ENCODE data around the gene MYO5A.

The MYO5A gene

DNA sequence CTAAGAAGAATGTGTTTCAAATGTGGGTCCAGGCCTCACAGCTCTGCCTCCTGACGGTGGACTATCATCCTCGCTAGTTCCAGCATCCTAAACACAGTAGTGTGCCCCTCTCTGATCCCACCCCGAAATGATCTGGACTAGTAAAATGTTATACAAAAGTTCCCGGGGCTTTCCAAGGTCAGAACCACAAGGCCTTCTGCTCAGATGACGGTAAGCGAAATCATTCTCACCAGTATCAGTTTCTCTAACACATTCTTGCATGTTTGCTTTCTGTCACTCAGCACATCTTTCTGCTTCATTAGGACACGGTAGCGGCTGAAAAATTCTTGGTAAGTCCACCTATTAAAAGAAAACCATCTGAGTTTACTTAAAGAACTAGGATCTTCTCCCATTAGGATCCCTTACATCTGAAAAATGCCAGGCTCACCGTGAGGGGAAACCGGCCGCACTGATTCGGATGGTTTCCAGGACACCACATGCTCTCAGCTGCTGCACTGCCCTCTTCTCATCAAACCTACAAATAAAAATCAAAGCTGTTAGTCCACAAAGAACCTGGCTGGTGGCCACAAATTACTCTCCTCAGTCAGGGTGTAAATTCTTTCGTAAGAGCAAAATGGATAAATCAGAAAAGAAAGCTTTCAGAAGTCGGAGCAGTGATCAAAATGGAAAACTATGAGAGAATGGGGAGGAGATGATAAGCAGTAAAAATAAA is 149.1 kb downstream of the MYO5A start:
- Histone ChIP-seq H3K9ac (ENCODE audit: low read depth, low read length) (no peak overlapping the region), H3K4me1 (ENCODE audit: control insufficient read depth, insufficient read depth, low read length) (peaks cover 8% of the 10 kb centered on the region), H3K27me3 (ENCODE audit: control insufficient read depth, insufficient read depth, low read length) (no peaks in the 10 kb centered on the region), H3K36me3 (ENCODE audit: insufficient read depth, low read length) (peaks cover 44% of the 10 kb centered on the region), H3K9me3 (replicated peaks; ENCODE audit: low read length) (no peaks in the 10 kb centered on the region), H3K4me2 (ENCODE audit: low read length) (no peak overlapping the region), H3K4me3 (ENCODE audit: low read length) (no peak overlapping the region)

DNA sequence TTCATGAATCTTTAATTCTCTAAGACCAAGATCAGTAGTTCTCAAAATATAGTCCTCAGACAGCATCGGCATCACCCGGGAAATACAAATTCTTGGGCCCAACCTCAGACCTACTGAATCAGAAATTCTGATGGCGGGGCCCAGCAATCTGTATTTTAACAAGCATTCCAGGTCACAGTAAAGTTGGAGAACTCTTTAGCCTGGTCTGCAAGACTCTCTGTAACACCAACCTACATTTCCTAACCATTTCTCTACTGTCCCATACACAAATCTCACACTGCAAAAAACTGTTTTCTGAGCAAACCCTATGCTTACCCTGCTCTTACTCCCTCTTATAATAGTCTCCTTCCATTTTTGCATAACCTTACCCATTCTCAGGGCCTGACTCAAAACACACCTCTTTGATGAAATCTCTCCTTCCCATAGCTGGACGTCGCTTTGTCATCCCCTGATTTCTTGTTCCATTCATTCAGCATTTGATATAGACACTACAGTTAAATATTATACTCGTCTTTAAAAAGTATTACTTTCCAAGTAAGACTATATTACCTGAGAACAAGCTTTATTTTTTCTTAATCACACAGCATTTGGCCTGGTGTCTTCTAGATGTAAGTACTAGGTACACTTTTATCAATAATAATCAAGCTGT is 149.8 kb downstream of the MYO5A start:
- peaks cover 48% of the 10 kb centered on the region for H3K36me3 ChIP-seq (ENCODE audit: insufficient read depth, low read length)

DNA sequence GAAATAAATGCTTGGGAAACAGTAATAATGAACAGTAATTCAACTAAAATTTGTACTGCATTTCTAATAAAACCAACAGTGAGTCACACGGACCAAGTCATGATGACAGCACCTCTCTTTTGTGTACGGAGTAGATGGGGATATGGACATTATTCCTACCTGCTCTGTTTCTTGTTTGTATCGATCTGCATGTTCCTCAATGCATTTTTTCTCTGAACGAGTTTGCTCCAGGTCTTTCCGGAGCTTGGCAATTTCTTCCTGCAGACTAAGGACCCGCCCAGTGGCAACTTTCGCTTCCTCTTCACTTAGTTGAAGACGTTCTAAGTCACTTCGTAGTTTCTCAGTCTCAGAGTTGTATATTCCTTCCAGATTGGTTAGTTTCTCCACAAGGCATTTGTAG is 158.7 kb downstream of the MYO5A start:
- Histone ChIP-seq H3K9me3 (replicated peaks; ENCODE audit: low read length) (no peaks in the 10 kb centered on the region), H3K4me3 (ENCODE audit: low read length) (no peak overlapping the region), H3K9ac (ENCODE audit: low read depth, low read length) (no peak overlapping the region), H3K27me3 (ENCODE audit: control insufficient read depth, insufficient read depth, low read length) (no peaks in the 10 kb centered on the region), H3K36me3 (ENCODE audit: insufficient read depth, low read length) (peaks cover 52% of the 10 kb centered on the region), H3K4me2 (ENCODE audit: low read length) (no peak overlapping the region), H3K4me1 (ENCODE audit: control insufficient read depth, insufficient read depth, low read length) (peaks cover 3% of the 10 kb centered on the region)

More for the DNA sequence above, 149.8 kb downstream of the MYO5A start:
- no peaks in the 10 kb centered on the region for H3K27me3 ChIP-seq (ENCODE audit: control insufficient read depth, insufficient read depth, low read length)
- no peak overlapping the region for H3K9ac ChIP-seq (ENCODE audit: low read depth, low read length)
- H3K4me3 ChIP-seq (ENCODE audit: low read length), result no peak overlapping the region
- H3K4me1 ChIP-seq (ENCODE audit: control insufficient read depth, insufficient read depth, low read length), result peaks cover 8% of the 10 kb centered on the region
- no peaks in the 10 kb centered on the region for H3K9me3 ChIP-seq (replicated peaks; ENCODE audit: low read length)
- no peak overlapping the region for H3K4me2 ChIP-seq (ENCODE audit: low read length)

DNA sequence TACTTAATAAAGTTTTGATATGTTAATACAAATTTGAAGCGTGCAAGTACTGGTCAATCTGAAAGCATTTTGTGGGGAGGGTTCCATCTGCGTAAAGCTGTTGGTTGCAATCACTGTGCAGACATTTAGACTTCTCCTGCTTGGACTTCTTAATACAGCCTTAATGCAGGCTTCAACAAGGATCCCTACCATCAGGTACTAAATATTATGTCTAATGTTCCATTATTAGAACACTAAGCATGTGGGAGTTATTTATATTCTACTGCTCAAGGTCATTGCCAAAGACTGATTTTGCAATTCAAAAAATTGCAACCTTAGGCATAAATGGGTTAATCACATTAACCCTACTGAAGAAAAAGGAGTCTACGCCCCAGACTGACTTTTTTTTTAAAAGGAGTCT is 159.2 kb downstream of the MYO5A start:
- Histone ChIP-seq H3K9ac (ENCODE audit: low read depth, low read length) (no peak overlapping the region), H3K9me3 (replicated peaks; ENCODE audit: low read length) (no peaks in the 10 kb centered on the region), H3K4me1 (ENCODE audit: control insufficient read depth, insufficient read depth, low read length) (peaks cover 3% of the 10 kb centered on the region), H3K36me3 (ENCODE audit: insufficient read depth, low read length) (peaks cover 47% of the 10 kb centered on the region), H3K27me3 (ENCODE audit: control insufficient read depth, insufficient read depth, low read length) (no peaks in the 10 kb centered on the region), H3K4me3 (ENCODE audit: low read length) (no peak overlapping the region), H3K4me2 (ENCODE audit: low read length) (no peak overlapping the region)

DNA sequence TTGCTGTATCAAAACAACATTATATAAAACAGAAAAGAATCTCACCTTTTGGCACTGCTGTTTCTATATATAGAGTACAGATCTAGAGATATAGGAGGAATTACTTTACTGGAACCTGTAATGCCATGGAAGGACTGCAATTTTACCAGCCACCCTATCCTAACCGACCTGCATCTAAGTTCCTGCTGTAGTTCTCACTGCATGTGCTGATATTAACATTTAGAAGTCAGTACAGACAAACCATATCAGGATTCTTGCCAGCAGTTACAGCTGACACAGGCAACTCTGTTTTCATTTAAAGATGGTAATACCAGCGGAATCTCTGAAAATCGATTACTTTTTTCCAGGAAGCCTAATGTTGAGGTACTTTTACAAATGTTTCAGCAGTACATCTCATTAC is 159.7 kb downstream of the MYO5A start:
- H3K9me3 ChIP-seq (replicated peaks; ENCODE audit: low read length), result no peaks in the 10 kb centered on the region
- no peaks in the 10 kb centered on the region for H3K27me3 ChIP-seq (ENCODE audit: control insufficient read depth, insufficient read depth, low read length)
- H3K4me1 ChIP-seq (ENCODE audit: control insufficient read depth, insufficient read depth, low read length), result peaks cover 3% of the 10 kb centered on the region
- no peak overlapping the region for H3K4me3 ChIP-seq (ENCODE audit: low read length)
- no peak overlapping the region for H3K4me2 ChIP-seq (ENCODE audit: low read length)
- no peak overlapping the region for H3K9ac ChIP-seq (ENCODE audit: low read depth, low read length)
- peaks cover 43% of the 10 kb centered on the region for H3K36me3 ChIP-seq (ENCODE audit: insufficient read depth, low read length)

DNA sequence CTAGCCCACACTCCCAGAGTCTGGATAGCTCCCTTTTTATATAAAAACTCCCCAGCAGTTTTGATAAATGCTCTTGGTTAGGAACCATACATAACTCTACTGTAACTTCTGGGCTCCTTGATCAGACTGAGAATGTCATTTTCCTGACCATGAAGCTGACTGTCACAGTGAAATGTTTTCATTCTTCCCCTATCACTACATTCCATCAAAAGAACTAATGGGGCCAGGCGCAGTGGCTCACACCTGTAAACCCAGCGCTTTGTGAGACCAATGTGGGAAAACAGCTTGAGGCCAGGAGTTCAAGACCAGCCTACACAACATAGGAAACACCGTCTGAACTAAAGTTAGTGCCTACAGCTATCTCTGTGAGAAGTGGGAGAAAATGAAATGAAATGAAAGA is 160.3 kb downstream of the MYO5A start:
- Histone ChIP-seq H3K9ac (ENCODE audit: low read depth, low read length) (no peak overlapping the region), H3K4me2 (ENCODE audit: low read length) (no peak overlapping the region), H3K27me3 (ENCODE audit: control insufficient read depth, insufficient read depth, low read length) (no peaks in the 10 kb centered on the region), H3K4me3 (ENCODE audit: low read length) (no peak overlapping the region), H3K9me3 (replicated peaks; ENCODE audit: low read length) (no peaks in the 10 kb centered on the region), H3K4me1 (ENCODE audit: control insufficient read depth, insufficient read depth, low read length) (peaks cover 3% of the 10 kb centered on the region), H3K36me3 (ENCODE audit: insufficient read depth, low read length) (peaks cover 43% of the 10 kb centered on the region)

- peaks cover 30% of the 10 kb centered on the region for H3K36me3 ChIP-seq (ENCODE audit: insufficient read depth, low read length)
- no peaks in the 10 kb centered on the region for H3K4me1 ChIP-seq (ENCODE audit: control insufficient read depth, insufficient read depth, low read length)
- H3K4me2 ChIP-seq (ENCODE audit: low read length), result no peak overlapping the region
These were observed 166.2 kb downstream of the MYO5A start for GRCh38 chr15:52362497-52362896.

GRCh38 chr15:52361975-52362494 is 166.6 kb downstream of the MYO5A start:
- Histone ChIP-seq H3K4me1 (ENCODE audit: control insufficient read depth, insufficient read depth, low read length) (no peaks in the 10 kb centered on the region), H3K27me3 (ENCODE audit: control insufficient read depth, insufficient read depth, low read length) (no peaks in the 10 kb centered on the region), H3K36me3 (ENCODE audit: insufficient read depth, low read length) (peaks cover 31% of the 10 kb centered on the region), H3K4me3 (ENCODE audit: low read length) (no peak overlapping the region), H3K9ac (ENCODE audit: low read depth, low read length) (no peak overlapping the region), H3K9me3 (replicated peaks; ENCODE audit: low read length) (no peaks in the 10 kb centered on the region), H3K4me2 (ENCODE audit: low read length) (no peak overlapping the region)

More at GRCh38 chr15:52362497-52362896, 166.2 kb downstream of the MYO5A start:
- Histone ChIP-seq H3K4me3 (ENCODE audit: low read length) (no peak overlapping the region), H3K9ac (ENCODE audit: low read depth, low read length) (no peak overlapping the region), H3K27me3 (ENCODE audit: control insufficient read depth, insufficient read depth, low read length) (no peaks in the 10 kb centered on the region), H3K9me3 (replicated peaks; ENCODE audit: low read length) (no peaks in the 10 kb centered on the region)

GRCh38 chr15:52361494-52361893 is 167.2 kb downstream of the MYO5A start:
- H3K9ac ChIP-seq (ENCODE audit: low read depth, low read length), result no peak overlapping the region
- H3K36me3 ChIP-seq (ENCODE audit: insufficient read depth, low read length), result peaks cover 28% of the 10 kb centered on the region
- H3K27me3 ChIP-seq (ENCODE audit: control insufficient read depth, insufficient read depth, low read length), result no peaks in the 10 kb centered on the region

DNA sequence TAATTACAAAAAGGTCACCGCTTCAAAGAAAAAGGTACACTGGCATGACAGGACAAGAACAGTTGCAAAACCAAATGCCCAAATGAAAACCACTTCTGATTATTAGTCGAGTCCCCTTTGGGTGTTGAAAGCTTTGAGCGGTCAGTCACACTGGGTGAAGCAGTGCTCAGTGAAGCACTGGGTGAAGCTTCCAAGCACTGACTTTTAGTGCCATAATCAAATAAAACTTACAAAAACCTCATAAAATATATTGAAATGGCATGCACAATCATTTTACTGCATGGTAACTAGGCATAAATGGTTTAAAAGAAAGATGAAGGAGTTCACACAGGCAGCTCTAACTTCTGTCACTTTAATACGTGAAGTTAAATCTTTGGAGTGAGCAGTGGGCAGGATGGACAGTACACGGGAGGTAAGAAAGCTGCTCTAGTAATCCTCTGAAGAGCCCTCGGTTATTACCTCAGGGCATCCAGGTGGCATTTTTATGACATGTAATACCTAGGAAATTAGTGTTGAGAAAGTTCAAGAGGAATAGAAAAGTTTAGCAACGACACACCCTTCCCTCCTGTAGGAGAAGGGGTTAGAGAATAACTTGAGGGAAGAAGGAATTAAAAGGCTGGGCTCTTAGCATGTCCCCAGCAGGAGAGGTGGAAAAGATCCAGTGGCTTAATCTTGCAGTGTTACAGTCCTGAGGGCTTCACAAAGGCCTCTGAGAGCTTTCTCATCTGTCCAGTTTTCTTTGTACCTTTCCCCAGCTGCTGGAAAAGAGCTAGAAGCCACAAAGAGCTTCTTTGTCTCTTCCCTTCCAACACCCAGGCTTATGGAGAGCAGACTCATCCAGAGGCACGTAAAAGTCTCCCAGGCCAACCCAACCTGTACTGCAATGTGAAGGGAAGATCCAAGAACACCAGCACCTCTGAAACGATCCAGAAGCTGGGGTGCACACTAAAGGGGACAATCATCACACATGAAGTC is 168.2 kb downstream of the MYO5A start:
- no peak overlapping the region for H3K4me3 ChIP-seq (ENCODE audit: low read length)
- H3K36me3 ChIP-seq (ENCODE audit: insufficient read depth, low read length), result peaks cover 28% of the 10 kb centered on the region

More at GRCh38 chr15:52361494-52361893, 167.2 kb downstream of the MYO5A start:
- Histone ChIP-seq H3K4me1 (ENCODE audit: control insufficient read depth, insufficient read depth, low read length) (no peaks in the 10 kb centered on the region), H3K4me3 (ENCODE audit: low read length) (no peak overlapping the region), H3K9me3 (replicated peaks; ENCODE audit: low read length) (no peaks in the 10 kb centered on the region), H3K4me2 (ENCODE audit: low read length) (no peak overlapping the region)

GRCh38 chr15:52359722-52360121 is 169.0 kb downstream of the MYO5A start:
- H3K4me1 ChIP-seq (ENCODE audit: control insufficient read depth, insufficient read depth, low read length), result no peaks in the 10 kb centered on the region
- H3K36me3 ChIP-seq (ENCODE audit: insufficient read depth, low read length), result peaks cover 28% of the 10 kb centered on the region
- H3K27me3 ChIP-seq (ENCODE audit: control insufficient read depth, insufficient read depth, low read length), result no peaks in the 10 kb centered on the region
- no peaks in the 10 kb centered on the region for H3K9me3 ChIP-seq (replicated peaks; ENCODE audit: low read length)
- no peak overlapping the region for H3K9ac ChIP-seq (ENCODE audit: low read depth, low read length)
- no peak overlapping the region for H3K4me2 ChIP-seq (ENCODE audit: low read length)
- H3K4me3 ChIP-seq (ENCODE audit: low read length), result no peak overlapping the region

More for the DNA sequence above, 168.2 kb downstream of the MYO5A start:
- no peaks in the 10 kb centered on the region for H3K4me1 ChIP-seq (ENCODE audit: control insufficient read depth, insufficient read depth, low read length)
- H3K9me3 ChIP-seq (replicated peaks; ENCODE audit: low read length), result no peaks in the 10 kb centered on the region
- no peak overlapping the region for H3K4me2 ChIP-seq (ENCODE audit: low read length)
- no peaks in the 10 kb centered on the region for H3K27me3 ChIP-seq (ENCODE audit: control insufficient read depth, insufficient read depth, low read length)
- no peak overlapping the region for H3K9ac ChIP-seq (ENCODE audit: low read depth, low read length)

Data from skeletal muscle satellite cell (primary cell).